Measurements from ENCODE around the gene COL18A1.
"Not testable (repeated sequence)": the region's sequence is repeated elsewhere in the genome, so short reads cannot be mapped to it uniquely, and the experiment has no call there.

COL18A1 gene

GRCh38 chr21:45358711-45359310 is 46.2 kb upstream of the COL18A1 start:
- CTCF ChIA-PET: interaction anchor here (1.0 kb wide), 2 partner anchors 11 to 50 kb away, joined by 3 to 4 read pairs; no protein-coding TSS in a partner anchor
- peaks cover 0 to 7% (median 0%) of the 10 kb centered on the region in 4 experiments for H3K4me1 ChIP-seq (ENCODE audit: control extremely low read depth in 1 of 4, control insufficient read depth in 4 of 4, insufficient read depth in 4 of 4, low read length in 3 of 4)
- DNase-seq: no peak
- H3K9me3 ChIP-seq (ENCODE audit: control extremely low read depth in 1 of 5, control insufficient read depth in 4 of 5, insufficient read depth in 2 of 5, low read depth in 1 of 5, low read length in 4 of 5): no peaks in the 10 kb centered on the region
- H3K27me3 ChIP-seq (replicated peaks in 2 of 5; ENCODE audit: control insufficient read depth in 4 of 5, insufficient read depth in 5 of 5, low read length in 4 of 5): peaks cover 0 to 22% (median 11%) of the 10 kb centered on the region in 5 experiments
- H3K36me3 ChIP-seq (ENCODE audit: control insufficient read depth in 4 of 4, insufficient read depth in 4 of 4, low read length in 3 of 4): no peaks in the 10 kb centered on the region
- POLR2A ChIA-PET: interaction anchor here (0.6 kb wide), 1 partner anchor 524 kb away, joined by 3 read pairs; no protein-coding TSS in a partner anchor
- no peak overlapping the region for H3K4me3 ChIP-seq (ENCODE audit: control insufficient read depth in 1 of 7, extremely low read depth in 1 of 7, insufficient read depth in 4 of 7, low read depth in 2 of 7, low read length in 6 of 7)
- WGBS (ENCODE audit: insufficient coverage): 95% methylated on average over 11 of the region's 13 CpGs
- no peak overlapping the region for H3K27ac ChIP-seq (ENCODE audit: insufficient read depth in 1 of 2, low read depth in 1 of 2, low read length in 2 of 2, poor library complexity in 1 of 2, severe bottlenecking in 2 of 2)

- POLR2A ChIA-PET: no interaction called here
- H3K4me1 ChIP-seq (ENCODE audit: control extremely low read depth in 1 of 4, control insufficient read depth in 4 of 4, insufficient read depth in 4 of 4, low read length in 3 of 4): peaks cover 0 to 14% (median 3%) of the 10 kb centered on the region in 4 experiments
- H3K27ac ChIP-seq (ENCODE audit: insufficient read depth in 1 of 2, low read depth in 1 of 2, low read length in 2 of 2, poor library complexity in 1 of 2, severe bottlenecking in 2 of 2): no peak overlapping the region
- peaks cover 0 to 20% (median 8%) of the 10 kb centered on the region in 5 experiments for H3K27me3 ChIP-seq (replicated peaks in 2 of 5; ENCODE audit: control insufficient read depth in 4 of 5, insufficient read depth in 5 of 5, low read length in 4 of 5)
- H3K9me3 ChIP-seq (ENCODE audit: control extremely low read depth in 1 of 5, control insufficient read depth in 4 of 5, insufficient read depth in 2 of 5, low read depth in 1 of 5, low read length in 4 of 5): no peaks in the 10 kb centered on the region
- no peaks in the 10 kb centered on the region for H3K36me3 ChIP-seq (ENCODE audit: control insufficient read depth in 4 of 4, insufficient read depth in 4 of 4, low read length in 3 of 4)
- no peak overlapping the region for H3K4me3 ChIP-seq (ENCODE audit: control insufficient read depth in 1 of 7, extremely low read depth in 1 of 7, insufficient read depth in 4 of 7, low read depth in 2 of 7, low read length in 6 of 7)
- 98% methylated on average over 14 of the region's 26 CpGs for WGBS (ENCODE audit: insufficient coverage)
- CTCF ChIA-PET: no interaction called here
- DNase-seq: no peak
These were observed 45.3 kb upstream of the COL18A1 start for GRCh38 chr21:45359451-45360217.

DNA sequence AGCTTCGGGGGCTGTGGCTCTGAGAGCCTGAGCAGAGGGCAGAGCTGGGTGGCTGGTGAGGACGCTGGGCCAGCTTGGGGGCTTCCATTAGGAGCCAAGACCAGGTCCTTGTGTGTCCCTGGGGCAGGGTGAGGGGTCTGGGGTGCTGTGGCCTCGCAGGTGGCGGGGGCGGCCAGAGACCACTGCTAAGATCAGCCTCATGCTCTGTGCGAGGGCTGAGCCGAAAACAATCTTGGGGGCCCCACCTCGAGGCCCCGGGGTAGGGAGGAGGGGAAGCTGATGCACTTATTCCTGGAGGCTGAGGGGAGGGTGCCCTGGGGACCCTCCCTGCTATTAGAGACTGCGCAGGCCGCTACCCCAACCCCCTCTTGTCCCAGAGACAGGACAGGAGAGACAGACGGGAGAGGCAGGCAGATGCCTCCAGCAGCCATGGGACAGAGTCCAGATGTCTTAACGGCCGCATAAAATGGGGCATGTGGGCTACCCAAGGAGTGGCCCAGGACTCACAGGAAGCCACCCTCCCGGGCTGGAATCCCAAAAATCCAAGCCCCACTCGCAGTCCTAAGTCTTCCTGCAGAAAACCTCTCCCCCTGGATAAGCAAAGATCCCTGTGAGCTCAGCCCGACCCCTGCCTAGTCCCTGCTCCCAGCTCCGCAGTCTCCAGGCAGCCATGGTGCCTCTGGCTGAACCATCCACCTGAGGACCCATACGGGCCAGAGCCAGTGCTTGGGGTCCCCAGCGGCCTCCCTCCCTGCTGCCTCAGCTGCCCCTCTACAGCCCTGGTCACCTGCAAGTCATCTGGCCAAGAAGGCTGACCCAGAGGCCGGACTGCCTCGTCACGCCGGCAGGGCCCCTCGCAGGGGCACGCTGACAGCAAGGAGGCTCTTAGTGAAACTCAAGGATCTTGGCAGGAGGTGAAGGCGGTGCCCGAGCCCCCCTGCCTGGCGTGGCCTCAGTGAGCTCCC is 43.6 kb upstream of the COL18A1 start:
- ChIA-PET POLR2A (no interaction called here), CTCF (no interaction called here)
- Histone ChIP-seq H3K9me3 (ENCODE audit: control extremely low read depth in 1 of 5, control insufficient read depth in 4 of 5, insufficient read depth in 2 of 5, low read depth in 1 of 5, low read length in 4 of 5) (no peaks in the 10 kb centered on the region), H3K27me3 (replicated peaks in 2 of 5; ENCODE audit: control insufficient read depth in 4 of 5, insufficient read depth in 5 of 5, low read length in 4 of 5) (peaks cover 0 to 8% (median 4%) of the 10 kb centered on the region in 5 experiments), H3K4me3 (ENCODE audit: control insufficient read depth in 1 of 7, extremely low read depth in 1 of 7, insufficient read depth in 4 of 7, low read depth in 2 of 7, low read length in 6 of 7) (no peak overlapping the region), H3K27ac (ENCODE audit: insufficient read depth in 1 of 2, low read depth in 1 of 2, low read length in 2 of 2, poor library complexity in 1 of 2, severe bottlenecking in 2 of 2) (no peak overlapping the region), H3K4me1 (ENCODE audit: control extremely low read depth in 1 of 4, control insufficient read depth in 4 of 4, insufficient read depth in 4 of 4, low read length in 3 of 4) (peaks cover 0 to 8% (median 4%) of the 10 kb centered on the region in 4 experiments), H3K36me3 (ENCODE audit: control insufficient read depth in 4 of 4, insufficient read depth in 4 of 4, low read length in 3 of 4) (no peaks in the 10 kb centered on the region)
- DNase-seq: no peak
- WGBS (ENCODE audit: insufficient coverage): 92% methylated on average over 25 of the region's 29 CpGs

DNA sequence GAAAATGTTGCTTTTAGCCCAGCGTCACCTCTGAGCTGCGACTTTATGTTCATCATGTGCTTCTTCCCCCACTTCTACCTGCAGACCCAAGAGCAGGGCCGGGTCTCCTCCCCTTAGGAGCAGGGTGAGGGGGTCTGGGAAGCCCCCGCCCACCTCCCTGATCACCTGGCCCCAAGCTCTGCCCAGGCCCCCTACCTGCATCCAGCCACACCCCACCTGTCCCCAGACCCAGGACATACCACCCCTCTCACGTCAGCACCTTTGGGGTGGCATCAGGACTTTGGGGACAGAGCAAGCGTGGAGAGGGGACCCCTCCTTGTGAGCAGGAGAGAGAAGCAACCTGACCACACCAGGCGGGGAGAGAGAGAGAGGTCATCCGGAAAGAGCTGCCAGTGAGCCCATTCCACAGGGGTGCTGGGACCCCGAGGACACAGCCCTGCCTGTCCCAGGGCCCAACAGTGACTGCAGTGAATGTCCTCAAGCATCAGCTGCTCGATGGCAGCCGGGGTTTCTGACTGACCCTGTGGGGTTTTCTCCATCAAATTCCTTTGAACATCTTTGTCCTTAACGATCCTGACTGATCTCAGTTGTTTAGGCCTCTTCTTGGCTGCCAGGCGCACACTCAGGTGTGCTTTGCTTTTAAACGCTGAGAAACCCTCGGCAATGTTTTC is 42.8 kb upstream of the COL18A1 start:
- Histone ChIP-seq H3K27me3 (replicated peaks in 2 of 5; ENCODE audit: control insufficient read depth in 4 of 5, insufficient read depth in 5 of 5, low read length in 4 of 5) (peaks cover 0 to 4% (median 0%) of the 10 kb centered on the region in 5 experiments), H3K4me3 (ENCODE audit: control insufficient read depth in 1 of 7, extremely low read depth in 1 of 7, insufficient read depth in 4 of 7, low read depth in 2 of 7, low read length in 6 of 7) (no peak overlapping the region), H3K9me3 (ENCODE audit: control extremely low read depth in 1 of 5, control insufficient read depth in 4 of 5, insufficient read depth in 2 of 5, low read depth in 1 of 5, low read length in 4 of 5) (no peaks in the 10 kb centered on the region), H3K27ac (ENCODE audit: insufficient read depth in 1 of 2, low read depth in 1 of 2, low read length in 2 of 2, poor library complexity in 1 of 2, severe bottlenecking in 2 of 2) (no peak overlapping the region), H3K36me3 (ENCODE audit: control insufficient read depth in 4 of 4, insufficient read depth in 4 of 4, low read length in 3 of 4) (no peaks in the 10 kb centered on the region), H3K4me1 (ENCODE audit: control extremely low read depth in 1 of 4, control insufficient read depth in 4 of 4, insufficient read depth in 4 of 4, low read length in 3 of 4) (peaks cover 0 to 8% (median 4%) of the 10 kb centered on the region in 4 experiments)
- ChIA-PET POLR2A (no interaction called here), CTCF (no interaction called here)
- DNase-seq: no peak
- WGBS (ENCODE audit: insufficient coverage): 96% methylated on average over 13 of the region's 15 CpGs

DNA sequence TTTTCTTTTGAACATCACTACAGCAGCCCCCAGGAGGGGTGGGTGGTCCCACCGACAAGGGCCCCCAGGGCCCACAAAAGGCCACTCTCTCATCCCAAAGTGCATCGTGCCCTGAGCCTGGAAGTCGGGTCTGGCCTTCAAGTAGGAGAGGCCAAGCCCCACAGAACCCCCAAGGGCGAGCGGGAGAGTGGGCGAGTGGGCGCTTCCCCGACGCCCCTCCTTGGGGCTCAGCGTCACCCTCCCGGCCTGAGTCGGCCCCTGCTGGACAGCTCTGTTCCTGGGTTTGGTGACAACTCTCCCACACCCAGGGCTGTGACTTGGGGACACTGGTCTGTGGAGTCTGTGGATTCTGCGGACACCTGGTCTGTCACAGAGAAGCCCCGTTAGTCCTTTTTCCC is 42.2 kb upstream of the COL18A1 start:
- no peak for DNase-seq
- ChIA-PET POLR2A (no interaction called here), CTCF (no interaction called here)
- Histone ChIP-seq H3K27ac (ENCODE audit: insufficient read depth in 1 of 2, low read depth in 1 of 2, low read length in 2 of 2, poor library complexity in 1 of 2, severe bottlenecking in 2 of 2) (no peak overlapping the region), H3K27me3 (replicated peaks in 2 of 5; ENCODE audit: control insufficient read depth in 4 of 5, insufficient read depth in 5 of 5, low read length in 4 of 5) (no peaks in the 10 kb centered on the region), H3K4me1 (ENCODE audit: control extremely low read depth in 1 of 4, control insufficient read depth in 4 of 4, insufficient read depth in 4 of 4, low read length in 3 of 4) (peaks cover 0 to 8% (median 4%) of the 10 kb centered on the region in 4 experiments), H3K4me3 (ENCODE audit: control insufficient read depth in 1 of 7, extremely low read depth in 1 of 7, insufficient read depth in 4 of 7, low read depth in 2 of 7, low read length in 6 of 7) (no peak overlapping the region), H3K9me3 (ENCODE audit: control extremely low read depth in 1 of 5, control insufficient read depth in 4 of 5, insufficient read depth in 2 of 5, low read depth in 1 of 5, low read length in 4 of 5) (no peaks in the 10 kb centered on the region), H3K36me3 (ENCODE audit: control insufficient read depth in 4 of 4, insufficient read depth in 4 of 4, low read length in 3 of 4) (no peaks in the 10 kb centered on the region)
- 98% methylated on average over 4 of the region's 14 CpGs for WGBS (ENCODE audit: insufficient coverage)

DNA sequence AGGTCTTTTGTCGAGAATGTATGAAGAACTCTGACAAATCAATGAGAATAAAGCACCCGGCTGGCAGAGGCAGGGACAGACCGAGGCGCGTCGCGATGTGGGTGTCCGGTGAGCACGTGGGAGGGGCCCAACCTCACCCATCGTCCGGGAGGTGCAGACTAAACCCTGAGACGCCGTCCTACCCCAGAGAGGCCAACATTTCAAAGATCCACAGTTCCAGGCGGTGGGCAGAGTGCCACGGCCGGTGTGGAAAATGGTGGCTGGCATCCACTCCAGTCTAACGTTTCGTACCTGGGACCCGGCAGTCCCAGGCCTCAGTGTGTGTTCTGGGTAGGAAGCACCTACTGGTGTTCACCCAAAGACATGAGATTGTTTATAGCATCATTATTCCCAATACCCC is 41.7 kb upstream of the COL18A1 start:
- DNase-seq; POLR2A ChIA-PET; H3K36me3 ChIP-seq (ENCODE audit: control insufficient read depth in 4 of 4, insufficient read depth in 4 of 4, low read length in 3 of 4); H3K27ac ChIP-seq (ENCODE audit: insufficient read depth in 1 of 2, low read depth in 1 of 2, low read length in 2 of 2, poor library complexity in 1 of 2, severe bottlenecking in 2 of 2); H3K4me3 ChIP-seq (ENCODE audit: control insufficient read depth in 1 of 7, extremely low read depth in 1 of 7, insufficient read depth in 4 of 7, low read depth in 2 of 7, low read length in 6 of 7); H3K9me3 ChIP-seq (ENCODE audit: control extremely low read depth in 1 of 5, control insufficient read depth in 4 of 5, insufficient read depth in 2 of 5, low read depth in 1 of 5, low read length in 4 of 5); H3K27me3 ChIP-seq (replicated peaks in 2 of 5; ENCODE audit: control insufficient read depth in 4 of 5, insufficient read depth in 5 of 5, low read length in 4 of 5); CTCF ChIA-PET; H3K4me1 ChIP-seq (ENCODE audit: control extremely low read depth in 1 of 4, control insufficient read depth in 4 of 4, insufficient read depth in 4 of 4, low read length in 3 of 4): not testable (repeated sequence)
- 100% methylated on average over 7 of the region's 19 CpGs for WGBS (ENCODE audit: insufficient coverage)

Measured in common myeloid progenitor, CD34-positive (primary cell).